Germinal center (tissue), 1 donor: ENCODE measurements around the gene GJB6.

ENCODE experiments used
- DNase-seq: peaks from one replicate; pipeline ENCODE4 v3.0.0; 2012; ENCODE audit warnings: mixed read lengths, low spot score

The GJB6 gene

GRCh38 chr13:20186771-20187170, 45.3 kb downstream of the GJB6 start:
- DNase-seq = no peak

- DNase-seq = no peak
Observed at GRCh38 chr13:20185366-20186056, 46.6 kb downstream of the GJB6 start.

GRCh38 chr13:20182231-20182846, 49.8 kb downstream of the GJB6 start:
- DNase-seq = peak; percentile 75

- no peak for DNase-seq
Observed at GRCh38 chr13:20181188-20181587, 50.9 kb downstream of the GJB6 start.

GRCh38 chr13:20178156-20178555, 54.0 kb downstream of the GJB6 start:
- DNase-seq = no peak

DNA sequence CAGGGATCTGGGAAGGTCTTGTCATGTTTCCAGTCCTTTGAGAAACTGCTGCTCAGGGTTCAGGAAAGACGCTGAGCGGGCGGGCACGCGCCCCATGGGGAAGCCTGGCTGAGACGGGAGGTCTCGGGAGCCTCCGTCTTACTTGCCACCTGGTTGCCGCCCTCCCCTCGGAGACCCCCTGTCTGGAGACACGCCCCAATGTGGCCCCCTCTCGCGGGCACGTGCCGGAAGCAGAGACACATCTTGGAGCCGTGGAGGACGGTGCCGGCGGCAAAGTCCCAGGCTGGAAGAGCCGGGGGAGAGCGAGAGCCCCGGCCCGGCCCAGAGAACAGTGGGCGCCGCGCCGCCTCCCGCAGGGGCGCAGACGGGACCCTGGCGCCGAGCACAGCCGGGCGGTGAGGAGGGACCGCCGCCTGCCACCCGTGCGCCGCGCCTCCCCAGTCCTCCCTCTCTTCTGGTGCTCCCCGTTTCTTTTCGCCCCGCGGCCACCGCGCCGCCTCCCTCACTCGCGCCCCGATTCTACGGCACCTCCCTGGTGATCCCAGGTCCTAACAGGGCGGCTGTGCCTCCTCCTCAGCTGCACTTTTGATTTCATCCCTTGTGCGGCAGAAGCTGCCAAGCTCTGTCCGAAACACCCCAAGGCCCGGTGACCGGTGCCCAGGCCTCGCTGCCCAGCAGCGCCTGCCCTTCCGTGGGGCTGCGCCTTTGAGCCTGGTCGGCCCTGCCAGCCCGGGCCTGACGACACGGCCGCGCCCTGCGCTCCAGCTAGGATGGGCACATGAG, 54.9 kb downstream of the GJB6 start:
- no peak for DNase-seq

GRCh38 chr13:20175907-20176652, 56.0 kb downstream of the GJB6 start:
- no peak for DNase-seq

DNA sequence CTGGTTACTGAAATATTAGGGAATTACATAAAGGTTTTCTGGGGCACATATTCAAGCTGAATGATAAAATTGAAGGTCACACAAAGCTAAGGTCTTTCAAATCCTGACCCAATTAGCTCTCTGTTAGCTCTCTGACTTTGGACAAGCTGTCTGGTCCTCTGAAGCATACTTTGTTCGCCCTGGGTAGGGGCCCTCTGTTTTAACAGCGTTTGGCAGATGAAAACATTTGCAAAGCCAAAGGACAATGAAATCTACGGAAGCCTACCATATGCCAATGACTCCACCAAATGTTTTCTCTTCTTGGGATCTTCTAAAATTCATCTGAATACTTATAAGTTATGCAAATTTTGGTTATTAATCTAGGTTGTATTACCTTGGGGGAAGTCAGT, 56.7 kb downstream of the GJB6 start:
- no peak for DNase-seq

- DNase-seq = no peak
Observed at GRCh38 chr13:20174656-20175405, 57.3 kb downstream of the GJB6 start.

GRCh38 chr13:20173116-20173746, 58.9 kb downstream of the GJB6 start:
- no peak for DNase-seq
